SU-DHL-6 (cell line): ENCODE data around the gene KCNAB2.

Source experiments
- CTCF ChIP-seq: fragments of 200-600 bp; sonication (generic); IDR thresholded peaks from one replicate; pipeline ENCODE4 v1.5.1; 2017; ENCODE audit warnings: antibody characterized with exemption, mild to moderate bottlenecking, low read length, moderate library complexity; ENCODE audit not compliant: insufficient read depth, poor library complexity, severe bottlenecking
- EZH2phosphoT487 ChIP-seq: fragments of 200-600 bp; sonication (generic), shearing (Covaris generic); conservative IDR thresholded peaks from 2 replicates; pipeline ENCODE4 v1.6.1; 2018; ENCODE audit warnings: mild to moderate bottlenecking, antibody characterized with exemption, low read length, moderate library complexity, mixed read lengths

GRCh38 chr1:6066680-6067079 is 21.0 kb downstream of the KCNAB2 start:
- TF ChIP-seq CTCF (no peak), EZH2phosphoT487 (no peak)
